ENCODE measurements around the gene CAMKMT. TPM values are rescaled to one million over a fixed set of nuclear protein-coding genes. Genes with fewer than 3 reads are reported as not detected.
"Not testable (repeated sequence)": the region's sequence is repeated elsewhere in the genome, so short reads cannot be mapped to it uniquely, and the experiment has no call there.

The CAMKMT gene
- total RNA-seq, 1 experiment from 2014 or later: 12.5 TPM

GRCh38 chr2:44498551-44498950 is 136.8 kb downstream of the CAMKMT start:
- Histone ChIP-seq H3K27me3 (replicated peaks; ENCODE audit: insufficient read depth, low read depth, low read length, poor library complexity) (no peaks in the 10 kb centered on the region), H3K27ac (ENCODE audit: low read depth, low read length, poor library complexity, severe bottlenecking) (no peak overlapping the region), H3K4me3 (ENCODE audit: low read depth, low read length, poor library complexity, severe bottlenecking) (no peak overlapping the region), H3K4me1 (ENCODE audit: insufficient read depth, low read length, poor library complexity, severe bottlenecking) (no peaks in the 10 kb centered on the region), H3K9me3 (ENCODE audit: low read depth, low read length, poor library complexity, severe bottlenecking) (no peaks in the 10 kb centered on the region), H3K36me3 (ENCODE audit: insufficient read depth, low read length, poor library complexity, severe bottlenecking) (no peaks in the 10 kb centered on the region)
- TF ChIP-seq, protein P1, sequence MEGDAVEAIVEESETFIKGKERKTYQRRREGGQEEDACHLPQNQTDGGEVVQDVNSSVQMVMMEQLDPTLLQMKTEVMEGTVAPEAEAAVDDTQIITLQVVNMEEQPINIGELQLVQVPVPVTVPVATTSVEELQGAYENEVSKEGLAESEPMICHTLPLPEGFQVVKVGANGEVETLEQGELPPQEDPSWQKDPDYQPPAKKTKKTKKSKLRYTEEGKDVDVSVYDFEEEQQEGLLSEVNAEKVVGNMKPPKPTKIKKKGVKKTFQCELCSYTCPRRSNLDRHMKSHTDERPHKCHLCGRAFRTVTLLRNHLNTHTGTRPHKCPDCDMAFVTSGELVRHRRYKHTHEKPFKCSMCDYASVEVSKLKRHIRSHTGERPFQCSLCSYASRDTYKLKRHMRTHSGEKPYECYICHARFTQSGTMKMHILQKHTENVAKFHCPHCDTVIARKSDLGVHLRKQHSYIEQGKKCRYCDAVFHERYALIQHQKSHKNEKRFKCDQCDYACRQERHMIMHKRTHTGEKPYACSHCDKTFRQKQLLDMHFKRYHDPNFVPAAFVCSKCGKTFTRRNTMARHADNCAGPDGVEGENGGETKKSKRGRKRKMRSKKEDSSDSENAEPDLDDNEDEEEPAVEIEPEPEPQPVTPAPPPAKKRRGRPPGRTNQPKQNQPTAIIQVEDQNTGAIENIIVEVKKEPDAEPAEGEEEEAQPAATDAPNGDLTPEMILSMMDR (conservative IDR thresholded peaks at IDR 0.05; ENCODE audit: low read depth, low read length): no peak
- no peak for TF ChIP-seq EZH2 (IDR thresholded peaks at IDR 0.05; ENCODE audit: borderline replicate concordance, low read depth, low read length, poor library complexity, severe bottlenecking)
- DNase-seq (ENCODE audit: low spot score): no peak
- intact Hi-C loops (cut with micrococcal nuclease; ENCODE audit: unreplicated experiment): no loop called here
- no TSS peak for BruUV-seq (replicated peaks)
- POLR2A ChIA-PET (ENCODE audit: low non-redundant PET): no interaction called here
- CTCF ChIA-PET: interaction anchor here (0.6 kb wide), 1 partner anchor 61 kb away, joined by 3 read pairs; no protein-coding TSS in a partner anchor

GRCh38 chr2:44505664-44506063 is 143.9 kb downstream of the CAMKMT start:
- BruUV-seq (replicated peaks); POLR2A ChIA-PET (ENCODE audit: low non-redundant PET); intact Hi-C loops (cut with micrococcal nuclease; ENCODE audit: unreplicated experiment): not testable (repeated sequence)

DNA sequence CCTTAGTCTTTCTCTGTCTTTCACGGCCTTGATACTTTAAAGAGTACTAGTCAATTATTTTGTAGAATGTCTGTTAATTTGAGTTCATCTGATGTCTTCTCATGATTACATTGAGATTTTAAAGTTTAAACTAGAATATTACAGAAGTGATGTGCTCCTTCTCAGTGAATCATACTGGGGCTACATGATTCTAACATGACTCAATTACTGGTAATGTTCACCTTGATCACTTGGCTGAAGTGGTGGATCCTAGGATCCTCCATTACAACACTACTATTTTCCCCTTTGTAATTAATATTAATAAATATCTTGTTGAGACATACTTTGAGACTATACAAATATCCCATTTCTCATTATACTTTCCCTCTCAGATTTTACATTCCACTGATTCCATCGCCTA is 148.5 kb downstream of the CAMKMT start:
- no peak for TF ChIP-seq EZH2 (IDR thresholded peaks at IDR 0.05; ENCODE audit: borderline replicate concordance, low read depth, low read length, poor library complexity, severe bottlenecking)
- TF ChIP-seq, protein P1 (conservative IDR thresholded peaks at IDR 0.05; ENCODE audit: low read depth, low read length): no peak
- H3K36me3 ChIP-seq (ENCODE audit: insufficient read depth, low read length, poor library complexity, severe bottlenecking): no peaks in the 10 kb centered on the region
- intact Hi-C loops (cut with micrococcal nuclease; ENCODE audit: unreplicated experiment): no loop called here
- BruUV-seq (replicated peaks): no TSS peak
- H3K9me3 ChIP-seq (ENCODE audit: low read depth, low read length, poor library complexity, severe bottlenecking): no peaks in the 10 kb centered on the region
- H3K4me3 ChIP-seq (ENCODE audit: low read depth, low read length, poor library complexity, severe bottlenecking): no peak overlapping the region
- H3K4me1 ChIP-seq (ENCODE audit: insufficient read depth, low read length, poor library complexity, severe bottlenecking): no peaks in the 10 kb centered on the region
- no peaks in the 10 kb centered on the region for H3K27me3 ChIP-seq (replicated peaks; ENCODE audit: insufficient read depth, low read depth, low read length, poor library complexity)
- H3K27ac ChIP-seq (ENCODE audit: low read depth, low read length, poor library complexity, severe bottlenecking): no peak overlapping the region
- POLR2A ChIA-PET (ENCODE audit: low non-redundant PET): no interaction called here
- no peak for DNase-seq (ENCODE audit: low spot score)
- CTCF ChIA-PET: no interaction called here

More at GRCh38 chr2:44505664-44506063, 143.9 kb downstream of the CAMKMT start:
- H3K27me3 ChIP-seq (replicated peaks; ENCODE audit: insufficient read depth, low read depth, low read length, poor library complexity); DNase-seq (ENCODE audit: low spot score); H3K36me3 ChIP-seq (ENCODE audit: insufficient read depth, low read length, poor library complexity, severe bottlenecking); H3K9me3 ChIP-seq (ENCODE audit: low read depth, low read length, poor library complexity, severe bottlenecking); H3K4me3 ChIP-seq (ENCODE audit: low read depth, low read length, poor library complexity, severe bottlenecking); H3K27ac ChIP-seq (ENCODE audit: low read depth, low read length, poor library complexity, severe bottlenecking); CTCF ChIA-PET; H3K4me1 ChIP-seq (ENCODE audit: insufficient read depth, low read length, poor library complexity, severe bottlenecking): not testable (repeated sequence)

- Histone ChIP-seq H3K27me3 (replicated peaks; ENCODE audit: insufficient read depth, low read depth, low read length, poor library complexity) (no peaks in the 10 kb centered on the region), H3K27ac (ENCODE audit: low read depth, low read length, poor library complexity, severe bottlenecking) (no peak overlapping the region), H3K4me1 (ENCODE audit: insufficient read depth, low read length, poor library complexity, severe bottlenecking) (no peaks in the 10 kb centered on the region), H3K9me3 (ENCODE audit: low read depth, low read length, poor library complexity, severe bottlenecking) (no peaks in the 10 kb centered on the region), H3K4me3 (ENCODE audit: low read depth, low read length, poor library complexity, severe bottlenecking) (no peak overlapping the region), H3K36me3 (ENCODE audit: insufficient read depth, low read length, poor library complexity, severe bottlenecking) (no peaks in the 10 kb centered on the region)
- POLR2A ChIA-PET (ENCODE audit: low non-redundant PET): no interaction called here
- no TSS peak for BruUV-seq (replicated peaks)
- no peak for DNase-seq (ENCODE audit: low spot score)
- no peak for TF ChIP-seq EZH2 (IDR thresholded peaks at IDR 0.05; ENCODE audit: borderline replicate concordance, low read depth, low read length, poor library complexity, severe bottlenecking)
- TF ChIP-seq, protein P1 (conservative IDR thresholded peaks at IDR 0.05; ENCODE audit: low read depth, low read length): no peak
- CTCF ChIA-PET: interaction anchor here (0.6 kb wide), 1 partner anchor 437 kb away, joined by 3 read pairs; no protein-coding TSS in a partner anchor
- intact Hi-C loops (cut with micrococcal nuclease; ENCODE audit: unreplicated experiment): no loop called here
These were observed 153.7 kb downstream of the CAMKMT start for GRCh38 chr2:44515416-44515815.
